Fibroblast of lung (primary cell): ENCODE data around the gene ZNF775. TPM values are rescaled to one million over a fixed set of nuclear protein-coding genes. Genes with fewer than 3 reads are reported as not detected.

Experiments
- DNase-seq, 2 donors: peaks; one replicate each; pipeline versions ENCODE4 v3.0.0 to v3.0.0-alpha.2; 2010; ENCODE audit warnings: low read depth in 2 of 2
- H2AFZ ChIP-seq: 2 replicates; pipeline ENCODE4 v1.5.1; 2012; ENCODE audit warnings: low read length, control low read depth, inconsistent platforms
- H3K27ac ChIP-seq: 2 replicates; pipeline ENCODE4 v1.5.1; 2011; ENCODE audit warnings: low read length, control low read depth; ENCODE audit not compliant: insufficient read depth
- H3K27me3 ChIP-seq: 2 replicates; pipeline ENCODE4 v1.5.1; 2011; ENCODE audit warnings: mild to moderate bottlenecking, low read length; ENCODE audit not compliant: control insufficient read depth, insufficient read depth
- H3K36me3 ChIP-seq: 2 replicates; pipeline ENCODE4 v1.5.1; 2011; ENCODE audit warnings: low read length; ENCODE audit not compliant: control insufficient read depth, insufficient read depth
- H3K4me1 ChIP-seq: 2 replicates; pipeline ENCODE4 v1.5.1; 2011; ENCODE audit warnings: low read length; ENCODE audit not compliant: control insufficient read depth, insufficient read depth; ENCODE audit errors: extremely low read depth
- H3K4me2 ChIP-seq: 2 replicates; pipeline ENCODE4 v1.5.1; 2011; ENCODE audit warnings: low read length, control low read depth; ENCODE audit not compliant: insufficient read depth; ENCODE audit errors: extremely low read depth
- H3K4me3 ChIP-seq, 4 experiments: fragments of 200-600 bp in 1 of 4; sonication (generic) in 1 of 4; replicated peaks in 1 of 4; 2 replicates each; pipeline ENCODE4 v1.5.1; 2011 to 2016; ENCODE audit warnings: low read length in 4 of 4, low read depth in 3 of 4, mild to moderate bottlenecking in 3 of 4, control low read depth in 2 of 4, inconsistent platforms in 1 of 4, mixed read lengths in 1 of 4; ENCODE audit not compliant: insufficient read depth in 1 of 4; ENCODE audit errors: control extremely low read depth in 1 of 4
- H3K79me2 ChIP-seq: 2 replicates; pipeline ENCODE4 v1.5.1; 2012; ENCODE audit warnings: mild to moderate bottlenecking, low read length, inconsistent platforms; ENCODE audit not compliant: control insufficient read depth, insufficient read depth
- H3K9ac ChIP-seq: 2 replicates; pipeline ENCODE4 v1.5.1; 2011; ENCODE audit warnings: mild to moderate bottlenecking, low read length, control low read depth; ENCODE audit not compliant: insufficient read depth
- H3K9me3 ChIP-seq: 2 replicates; pipeline ENCODE4 v1.5.1; 2012; ENCODE audit warnings: low read depth, low read length; ENCODE audit not compliant: control insufficient read depth, insufficient read depth
- H4K20me1 ChIP-seq: 2 replicates; pipeline ENCODE4 v1.5.1; 2011; ENCODE audit warnings: low read length; ENCODE audit not compliant: control insufficient read depth, insufficient read depth; ENCODE audit errors: extremely low read depth
- CTCF ChIP-seq, 2 donors: IDR thresholded peaks in 1 of 2; conservative IDR thresholded peaks in 1 of 2; 1 replicate in 1 of 2; 2 replicates in 1 of 2; pipeline ENCODE4 v1.5.1; 2011 to 2012; ENCODE audit warnings: low read length in 2 of 2, control low read depth in 1 of 2, inconsistent platforms in 1 of 2, low read depth in 1 of 2, mild to moderate bottlenecking in 1 of 2
- EZH2 ChIP-seq: IDR thresholded peaks from 2 replicates; pipeline ENCODE4 v1.5.1; 2012; ENCODE audit warnings: low read length, control low read depth, mild to moderate bottlenecking; ENCODE audit errors: missing control alignments
- polyA plus RNA-seq, 2 donors: library from polyadenylated mRNA; depleted of rRNA in 1 of 2; stranded (reverse) in 1 of 2; unstranded in 1 of 2; fragments of >200 nt; gene quantifications; 2 replicates each; pipeline ENCODE4 v1.2.1, GENCODE V29; 2011 to 2012; ENCODE audit warnings: missing spikeins in 1 of 2
- total RNA-seq: library from RNA; depleted of rRNA; stranded (reverse); fragments of >200 nt; gene quantifications from 2 replicates; pipeline ENCODE4 v1.2.1, GENCODE V29; 2014

ZNF775 gene
- total and polyA plus RNA-seq, 2 donors (not counting 1 experiment from before 2014, with no cell fraction given) = 1.2 to 9.6 TPM

- no peak for DNase-seq
- H2AFZ ChIP-seq = no peak overlapping the region
- H3K4me3 ChIP-seq = no peak overlapping the region
- H3K9me3 ChIP-seq = no peaks in the 10 kb centered on the region
- no peak overlapping the region for H3K27ac ChIP-seq
- no peak overlapping the region for H3K9ac ChIP-seq
- no peak for TF ChIP-seq CTCF (conservative IDR thresholded peaks at IDR 0.05 in 1 of 2, IDR thresholded peaks at IDR 0.05 in 1 of 2; ENCODE audit: low read depth in 1 of 2, low read length in 2 of 2)
- TF ChIP-seq EZH2 = no peak
- H3K79me2 ChIP-seq = no peaks in the 10 kb centered on the region
- H3K27me3 ChIP-seq = no peaks in the 10 kb centered on the region
- no peaks in the 10 kb centered on the region for H3K4me1 ChIP-seq
- no peaks in the 10 kb centered on the region for H3K36me3 ChIP-seq
- no peak overlapping the region for H3K4me2 ChIP-seq
- no peaks in the 10 kb centered on the region for H4K20me1 ChIP-seq
Observed at GRCh38 chr7:150361402-150361801, 17.7 kb upstream of the ZNF775 start.

GRCh38 chr7:150361807-150362621 is 17.1 kb upstream of the ZNF775 start:
- no peak overlapping the region for H3K4me2 ChIP-seq
- no peaks in the 10 kb centered on the region for H3K36me3 ChIP-seq
- no peaks in the 10 kb centered on the region for H3K79me2 ChIP-seq
- H3K27ac ChIP-seq = no peak overlapping the region
- H3K9me3 ChIP-seq = no peaks in the 10 kb centered on the region
- H4K20me1 ChIP-seq = no peaks in the 10 kb centered on the region
- H3K9ac ChIP-seq = no peak overlapping the region
- TF ChIP-seq EZH2 (no peak), CTCF (conservative IDR thresholded peaks at IDR 0.05 in 1 of 2, IDR thresholded peaks at IDR 0.05 in 1 of 2; ENCODE audit: low read depth in 1 of 2, low read length in 2 of 2) (no peak)
- no peak overlapping the region for H2AFZ ChIP-seq
- H3K4me1 ChIP-seq = no peaks in the 10 kb centered on the region
- H3K4me3 ChIP-seq = no peak overlapping the region
- DNase-seq = no peak
- H3K27me3 ChIP-seq = no peaks in the 10 kb centered on the region

GRCh38 chr7:150363370-150363769 is 15.8 kb upstream of the ZNF775 start:
- H3K9me3 ChIP-seq = no peaks in the 10 kb centered on the region
- no peak overlapping the region for H3K4me3 ChIP-seq
- H3K79me2 ChIP-seq = no peaks in the 10 kb centered on the region
- no peak overlapping the region for H3K4me2 ChIP-seq
- no peaks in the 10 kb centered on the region for H3K4me1 ChIP-seq
- no peaks in the 10 kb centered on the region for H3K27me3 ChIP-seq
- H4K20me1 ChIP-seq = no peaks in the 10 kb centered on the region
- no peak overlapping the region for H2AFZ ChIP-seq
- no peaks in the 10 kb centered on the region for H3K36me3 ChIP-seq
- TF ChIP-seq EZH2 (no peak), CTCF (conservative IDR thresholded peaks at IDR 0.05 in 1 of 2, IDR thresholded peaks at IDR 0.05 in 1 of 2; ENCODE audit: low read depth in 1 of 2, low read length in 2 of 2) (no peak)
- DNase-seq = no peak
- H3K27ac ChIP-seq = no peak overlapping the region
- no peak overlapping the region for H3K9ac ChIP-seq
